ENCODE measurements around the gene H3-3A.

The H3-3A gene

GRCh38 chr1:226062558-226063223, at the start of gene H3-3A:
TSS of gene H3-3A (plus strand) at chr1:226062716. CDS start at chr1:226064352, 1,636 bp downstream.
- DNase-seq: peak; percentile 92

GRCh38 chr1:226017070-226017469, 45.4 kb upstream of the H3-3A start:
- DNase-seq: no peak

GRCh38 chr1:226019572-226019971, 42.9 kb upstream of the H3-3A start:
- peak; percentile 85 for DNase-seq

GRCh38 chr1:226021401-226021800, 41.1 kb upstream of the H3-3A start:
- DNase-seq: no peak

- DNase-seq: no peak
Observed at GRCh38 chr1:226021801-226022200, 40.7 kb upstream of the H3-3A start.

GRCh38 chr1:226023735-226024134, 38.8 kb upstream of the H3-3A start:
- DNase-seq: no peak

- no peak for DNase-seq
Observed at GRCh38 chr1:226026833-226027232, 35.7 kb upstream of the H3-3A start.

GRCh38 chr1:226027538-226028217, 34.8 kb upstream of the H3-3A start:
- no peak for DNase-seq

- DNase-seq: no peak
Observed at GRCh38 chr1:226029093-226029496, 33.4 kb upstream of the H3-3A start.

GRCh38 chr1:226029568-226030225, 32.8 kb upstream of the H3-3A start:
- DNase-seq: no peak

GRCh38 chr1:226033582-226033981, 28.9 kb upstream of the H3-3A start:
- no peak for DNase-seq

GRCh38 chr1:226033991-226034390, 28.5 kb upstream of the H3-3A start:
- no peak for DNase-seq

GRCh38 chr1:226034482-226034881, 28.0 kb upstream of the H3-3A start:
- DNase-seq: no peak

GRCh38 chr1:226035915-226036314, 26.6 kb upstream of the H3-3A start:
- no peak for DNase-seq

- DNase-seq: no peak
Observed at GRCh38 chr1:226038661-226039060, 23.9 kb upstream of the H3-3A start.

- DNase-seq: no peak
Observed at GRCh38 chr1:226041419-226041818, 21.1 kb upstream of the H3-3A start.

- DNase-seq: no peak
Observed at GRCh38 chr1:226044514-226045101, 17.9 kb upstream of the H3-3A start.

GRCh38 chr1:226046240-226046639, 16.3 kb upstream of the H3-3A start:
- DNase-seq: no peak

- no peak for DNase-seq
Observed at GRCh38 chr1:226047495-226047894, 15.0 kb upstream of the H3-3A start.

GRCh38 chr1:226048886-226049285, 13.6 kb upstream of the H3-3A start:
- no peak for DNase-seq

GRCh38 chr1:226050133-226050532, 12.4 kb upstream of the H3-3A start:
- DNase-seq: no peak

GRCh38 chr1:226051365-226051764, 11.2 kb upstream of the H3-3A start:
- no peak for DNase-seq

- no peak for DNase-seq
Observed at GRCh38 chr1:226052061-226052460, 10.5 kb upstream of the H3-3A start.
